ENCODE measurements around the gene ALDH8A1. TPM values are rescaled to one million over a fixed set of nuclear protein-coding genes. Genes with fewer than 3 reads are reported as not detected.

Gene ALDH8A1
- total and polyA plus RNA-seq, 9 donors: 0.21 to 5.4 (median 0.80) TPM

GRCh38 chr6:134921276-134921675 is 28.6 kb downstream of the ALDH8A1 start:
- no peaks in the 10 kb centered on the region for H3K36me3 ChIP-seq
- DNase-seq: no peak
- no peaks in the 10 kb centered on the region for H3K9me3 ChIP-seq
- H3K4me1 ChIP-seq (ENCODE audit: insufficient read depth): no peaks in the 10 kb centered on the region
- no peak overlapping the region for H3K4me3 ChIP-seq
- no peaks in the 10 kb centered on the region for H3K27me3 ChIP-seq
- intact Hi-C loops (cut with DNase I): no loop called here
- TF ChIP-seq EP300 (IDR thresholded peaks at IDR 0.05) (no peak), POLR2A (IDR thresholded peaks at IDR 0.05) (no peak), CTCF (IDR thresholded peaks at IDR 0.05) (no peak)
- WGBS, 3 donors: 93 to 94% (median 94%) methylated on average over 5 of the region's 5 CpGs
- no peak overlapping the region for H3K27ac ChIP-seq

GRCh38 chr6:134920422-134920821 is 29.5 kb downstream of the ALDH8A1 start:
- no peaks in the 10 kb centered on the region for H3K36me3 ChIP-seq
- no peak overlapping the region for H3K27ac ChIP-seq
- 60 to 76% (median 70%) methylated on average over 2 of the region's 2 CpGs for WGBS, 3 donors
- H3K4me1 ChIP-seq (ENCODE audit: insufficient read depth): no peaks in the 10 kb centered on the region
- intact Hi-C loops (cut with DNase I): no loop called here
- no peak overlapping the region for H3K4me3 ChIP-seq
- H3K9me3 ChIP-seq: no peaks in the 10 kb centered on the region
- no peak for TF ChIP-seq CTCF (IDR thresholded peaks at IDR 0.05)
- no peak for TF ChIP-seq POLR2A (IDR thresholded peaks at IDR 0.05)
- no peak for TF ChIP-seq EP300 (IDR thresholded peaks at IDR 0.05)
- H3K27me3 ChIP-seq: no peaks in the 10 kb centered on the region
- DNase-seq: no peak

GRCh38 chr6:134918418-134918961 is 31.4 kb downstream of the ALDH8A1 start:
- Histone ChIP-seq H3K9me3 (no peaks in the 10 kb centered on the region), H3K4me3 (no peak overlapping the region), H3K36me3 (no peaks in the 10 kb centered on the region), H3K27ac (no peak overlapping the region), H3K4me1 (ENCODE audit: insufficient read depth) (no peaks in the 10 kb centered on the region), H3K27me3 (no peaks in the 10 kb centered on the region)
- WGBS, 3 donors: 77 to 86% (median 83%) methylated on average over 17 of the region's 17 CpGs
- intact Hi-C loops (cut with DNase I): no loop called here
- TF ChIP-seq EP300 (IDR thresholded peaks at IDR 0.05) (no peak), CTCF (IDR thresholded peaks at IDR 0.05) (no peak), POLR2A (IDR thresholded peaks at IDR 0.05) (no peak)
- no peak for DNase-seq

GRCh38 chr6:134911547-134911946 is 38.4 kb downstream of the ALDH8A1 start:
- H3K9me3 ChIP-seq: no peaks in the 10 kb centered on the region
- intact Hi-C loops (cut with DNase I): no loop called here
- TF ChIP-seq CTCF (IDR thresholded peaks at IDR 0.05): no peak
- no peak for TF ChIP-seq EP300 (IDR thresholded peaks at IDR 0.05)
- TF ChIP-seq POLR2A (IDR thresholded peaks at IDR 0.05): no peak
- H3K27ac ChIP-seq: no peak overlapping the region
- peaks cover 4% of the 10 kb centered on the region for H3K4me1 ChIP-seq (ENCODE audit: insufficient read depth)
- DNase-seq: no peak
- no peaks in the 10 kb centered on the region for H3K36me3 ChIP-seq
- no peaks in the 10 kb centered on the region for H3K27me3 ChIP-seq
- H3K4me3 ChIP-seq: no peak overlapping the region
- WGBS, 3 donors: 77 to 100% (median 88%) methylated on average over 1 of the region's 1 CpG
